HK-2 (cell line): ENCODE results near the gene SLC2A13.
"Not testable (repeated sequence)": the region's sequence is repeated elsewhere in the genome, so short reads cannot be mapped to it uniquely, and the experiment has no call there.

Experiments used
- DNase-seq: peaks from one replicate; pipeline ENCODE4 v3.0.0-alpha.2; 2018; ENCODE audit not compliant: unreplicated experiment

SLC2A13 gene

GRCh38 chr12:39755478-39755877 is 350.4 kb downstream of the SLC2A13 start:
- DNase-seq, result no peak

- DNase-seq, result no peak
These were observed 353.3 kb downstream of the SLC2A13 start for GRCh38 chr12:39752482-39753137.

GRCh38 chr12:39746151-39746550 is 359.7 kb downstream of the SLC2A13 start:
- DNase-seq, result not testable (repeated sequence)

GRCh38 chr12:39743655-39744054 is 362.2 kb downstream of the SLC2A13 start:
- DNase-seq, result no peak

GRCh38 chr12:39736406-39736805 is 369.5 kb downstream of the SLC2A13 start:
- no peak for DNase-seq

- peak; percentile 0 for DNase-seq
These were observed 382.1 kb downstream of the SLC2A13 start for GRCh38 chr12:39723831-39724230.

DNA sequence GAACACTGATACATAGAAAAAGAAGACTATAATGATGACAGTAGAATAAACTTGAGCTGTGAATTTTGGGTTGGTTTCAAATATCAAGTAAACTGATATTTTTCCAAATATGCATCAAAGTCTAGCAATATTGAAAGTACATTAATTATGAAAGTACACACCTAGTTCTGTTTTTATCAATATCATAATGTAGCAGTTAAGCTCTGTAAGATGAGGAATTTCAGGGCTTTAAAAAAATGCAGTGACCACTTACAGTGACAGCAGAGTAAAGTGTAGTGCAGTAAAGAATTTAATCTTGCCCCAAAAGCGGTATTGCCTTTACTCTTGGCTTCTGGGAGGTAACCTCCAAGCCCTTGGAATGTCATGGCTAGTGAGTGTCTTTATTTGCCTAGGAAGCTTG is 383.4 kb downstream of the SLC2A13 start:
- DNase-seq, result no peak

DNA sequence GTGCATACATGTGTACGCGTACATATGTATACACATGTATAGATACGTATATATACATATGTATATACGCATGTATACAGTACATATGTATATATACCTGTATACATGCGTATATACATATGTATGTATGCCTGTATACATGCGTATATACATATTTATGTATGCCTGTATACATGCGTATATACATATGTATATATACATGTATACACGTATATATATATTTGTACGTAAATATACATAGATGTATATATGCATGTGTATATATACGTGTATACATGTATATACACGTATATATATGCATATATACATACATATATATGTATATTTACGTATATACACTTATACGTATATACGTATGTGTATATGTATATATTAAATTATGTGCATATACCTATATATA is 392.3 kb downstream of the SLC2A13 start:
- DNase-seq, result no peak

DNA sequence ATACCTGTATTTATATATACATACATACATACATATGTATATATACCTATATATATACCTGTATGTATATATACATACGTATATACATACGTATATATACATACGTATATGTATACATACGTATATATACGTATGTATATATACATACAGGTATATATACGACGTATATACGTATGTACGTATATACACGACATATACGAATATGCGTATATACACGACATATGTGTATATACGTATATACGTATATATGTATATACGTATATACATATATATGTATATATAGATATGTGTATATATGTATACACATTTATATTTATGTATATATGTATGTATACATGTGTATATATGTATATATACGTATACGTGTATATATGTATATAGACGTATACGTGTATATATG is 393.5 kb downstream of the SLC2A13 start:
- no peak for DNase-seq
